ENCODE results near the gene CBFB.

The CBFB gene

GRCh38 chr16:67087803-67088202, 58.9 kb downstream of the CBFB start:
- TF ChIP-seq, protein P1, sequence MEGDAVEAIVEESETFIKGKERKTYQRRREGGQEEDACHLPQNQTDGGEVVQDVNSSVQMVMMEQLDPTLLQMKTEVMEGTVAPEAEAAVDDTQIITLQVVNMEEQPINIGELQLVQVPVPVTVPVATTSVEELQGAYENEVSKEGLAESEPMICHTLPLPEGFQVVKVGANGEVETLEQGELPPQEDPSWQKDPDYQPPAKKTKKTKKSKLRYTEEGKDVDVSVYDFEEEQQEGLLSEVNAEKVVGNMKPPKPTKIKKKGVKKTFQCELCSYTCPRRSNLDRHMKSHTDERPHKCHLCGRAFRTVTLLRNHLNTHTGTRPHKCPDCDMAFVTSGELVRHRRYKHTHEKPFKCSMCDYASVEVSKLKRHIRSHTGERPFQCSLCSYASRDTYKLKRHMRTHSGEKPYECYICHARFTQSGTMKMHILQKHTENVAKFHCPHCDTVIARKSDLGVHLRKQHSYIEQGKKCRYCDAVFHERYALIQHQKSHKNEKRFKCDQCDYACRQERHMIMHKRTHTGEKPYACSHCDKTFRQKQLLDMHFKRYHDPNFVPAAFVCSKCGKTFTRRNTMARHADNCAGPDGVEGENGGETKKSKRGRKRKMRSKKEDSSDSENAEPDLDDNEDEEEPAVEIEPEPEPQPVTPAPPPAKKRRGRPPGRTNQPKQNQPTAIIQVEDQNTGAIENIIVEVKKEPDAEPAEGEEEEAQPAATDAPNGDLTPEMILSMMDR (IDR thresholded peaks at IDR 0.05; ENCODE audit: borderline replicate concordance, control extremely low read depth, extremely low read depth, insufficient read depth, missing control alignments): no peak
- in situ Hi-C loops (cut with MboI; ENCODE audit: low sequenced_read_pairs, unreplicated experiment): no loop called here
- DNase-seq (ENCODE audit: low spot score): no peak

DNA sequence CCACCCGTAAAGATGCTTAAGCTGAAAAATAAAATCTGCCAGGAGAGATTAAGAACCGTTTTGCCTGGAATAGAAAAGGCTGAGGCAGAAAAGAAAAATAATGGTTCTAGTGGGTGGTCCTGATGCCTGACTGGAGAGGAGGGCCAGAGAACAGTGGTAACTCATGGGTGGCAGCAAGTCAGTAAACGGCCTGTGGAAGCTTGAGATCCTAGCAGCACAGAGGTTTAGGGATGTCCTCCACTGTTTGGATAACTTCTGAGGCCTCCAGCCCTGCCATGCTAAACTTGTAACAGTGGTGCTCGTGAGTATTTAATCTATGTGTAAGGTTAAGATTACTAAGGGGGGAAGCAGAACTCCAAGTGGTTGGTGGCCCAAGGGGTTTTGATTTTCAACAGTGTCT, 59.6 kb downstream of the CBFB start:
- DNase-seq (ENCODE audit: low spot score): no peak
- in situ Hi-C loops (cut with MboI; ENCODE audit: low sequenced_read_pairs, unreplicated experiment): no loop called here
- TF ChIP-seq, protein P1 (IDR thresholded peaks at IDR 0.05; ENCODE audit: borderline replicate concordance, control extremely low read depth, extremely low read depth, insufficient read depth, missing control alignments): no peak

GRCh38 chr16:67089101-67089500, 60.2 kb downstream of the CBFB start:
- DNase-seq (ENCODE audit: low spot score): no peak
- in situ Hi-C loops (cut with MboI; ENCODE audit: low sequenced_read_pairs, unreplicated experiment): no loop called here
- TF ChIP-seq, protein P1 (IDR thresholded peaks at IDR 0.05; ENCODE audit: borderline replicate concordance, control extremely low read depth, extremely low read depth, insufficient read depth, missing control alignments): no peak

GRCh38 chr16:67091906-67092566, 63.1 kb downstream of the CBFB start:
- TF ChIP-seq, protein P1 (IDR thresholded peaks at IDR 0.05; ENCODE audit: borderline replicate concordance, control extremely low read depth, extremely low read depth, insufficient read depth, missing control alignments): no peak
- no peak for DNase-seq (ENCODE audit: low spot score)
- in situ Hi-C loops (cut with MboI; ENCODE audit: low sequenced_read_pairs, unreplicated experiment): no loop called here

DNA sequence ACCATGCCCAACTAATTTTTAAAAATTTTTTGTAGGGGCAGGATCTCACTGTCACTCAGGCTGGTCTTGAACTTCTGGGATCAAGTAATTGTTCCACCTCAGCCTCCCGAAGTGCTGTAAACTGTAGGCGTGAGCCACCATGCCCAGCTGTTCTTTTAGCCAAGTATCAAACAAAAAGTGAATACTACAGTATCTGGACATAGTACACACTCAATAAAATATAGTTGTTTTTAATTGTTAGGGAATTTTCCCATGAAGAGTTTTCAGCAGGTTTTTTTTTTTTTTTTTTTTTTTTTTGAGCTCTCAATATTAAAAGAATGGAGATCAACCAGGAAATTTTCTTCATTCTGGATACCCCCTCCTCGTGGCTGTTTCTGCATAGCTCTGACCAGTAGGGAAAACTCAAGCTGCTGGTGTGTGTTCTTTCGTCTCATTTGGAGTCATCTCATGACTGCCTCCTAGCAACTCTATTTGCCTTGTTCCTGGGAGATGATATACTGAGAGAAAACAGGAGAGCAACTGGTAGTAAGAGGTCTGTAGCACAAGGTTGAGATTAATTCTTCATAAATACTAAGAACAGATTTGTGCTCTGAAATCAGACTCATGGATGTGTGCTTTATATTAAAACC, 64.3 kb downstream of the CBFB start:
- in situ Hi-C loops (cut with MboI; ENCODE audit: low sequenced_read_pairs, unreplicated experiment): no loop called here

GRCh38 chr16:67098599-67098998, 69.7 kb downstream of the CBFB start:
- no peak for DNase-seq (ENCODE audit: low spot score)
- TF ChIP-seq, protein P1 (IDR thresholded peaks at IDR 0.05; ENCODE audit: borderline replicate concordance, control extremely low read depth, extremely low read depth, insufficient read depth, missing control alignments): no peak
- in situ Hi-C loops (cut with MboI; ENCODE audit: low sequenced_read_pairs, unreplicated experiment): no loop called here

More for the DNA sequence above, 64.3 kb downstream of the CBFB start:
- TF ChIP-seq, protein P1 (IDR thresholded peaks at IDR 0.05; ENCODE audit: borderline replicate concordance, control extremely low read depth, extremely low read depth, insufficient read depth, missing control alignments): no peak
- no peak for DNase-seq (ENCODE audit: low spot score)
